MM.1S (cell line): ENCODE measurements around the gene KLHDC3.
A peak's percentile ranks its signal among the peaks of the same experiment; 100 is the strongest.

ENCODE experiments used
- DNase-seq: peaks from one replicate; pipeline ENCODE4 v3.0.0-alpha.2; 2015
- H2AFZ ChIP-seq: fragments of 300-600 bp; sonication (generic); 2 replicates; pipeline ENCODE4 v1.6.0; 2016; ENCODE audit warnings: antibody characterized with exemption, low read length
- H3F3A ChIP-seq: fragments of 300-600 bp; sonication (generic); 2 replicates; pipeline ENCODE4 v1.6.1; 2016; ENCODE audit warnings: mild to moderate bottlenecking, antibody characterized with exemption, low read length, moderate library complexity, mixed read lengths; ENCODE audit not compliant: insufficient read depth
- H3K27ac ChIP-seq: fragments of 300-600 bp; sonication (generic); 2 replicates; pipeline ENCODE4 v1.5.1; 2016; ENCODE audit warnings: mild to moderate bottlenecking, low read length
- H3K27me3 ChIP-seq: fragments of 300-600 bp; sonication (generic); replicated peaks from 2 replicates; pipeline ENCODE4 v1.6.0; 2016; ENCODE audit warnings: low read length; ENCODE audit not compliant: insufficient read depth
- H3K36me3 ChIP-seq: fragments of 300-600 bp; sonication (generic); replicated peaks from 2 replicates; pipeline ENCODE4 v1.6.1; 2016; ENCODE audit warnings: mild to moderate bottlenecking, low read length, mixed read lengths; ENCODE audit not compliant: insufficient read depth
- H3K4me1 ChIP-seq: fragments of 300-600 bp; sonication (generic); 2 replicates; pipeline ENCODE4 v1.6.1; 2016; ENCODE audit warnings: low read length, mixed read lengths
- H3K4me2 ChIP-seq: fragments of 300-600 bp; sonication (generic); 2 replicates; pipeline ENCODE4 v1.6.0; 2016; ENCODE audit warnings: low read depth, low read length
- H3K4me3 ChIP-seq: fragments of 300-600 bp; sonication (generic); 2 replicates; pipeline ENCODE4 v1.5.1; 2016; ENCODE audit warnings: low read length, mixed read lengths
- H3K79me2 ChIP-seq: fragments of 300-600 bp; sonication (generic); 2 replicates; pipeline ENCODE4 v1.6.1; 2016; ENCODE audit warnings: mixed run types, low read length, mixed read lengths
- H3K9ac ChIP-seq: fragments of 300-600 bp; sonication (generic); 2 replicates; pipeline ENCODE4 v1.6.1; 2016; ENCODE audit warnings: low read length, mixed read lengths
- H3K9me2 ChIP-seq: fragments of 300-600 bp; sonication (generic); replicated peaks from 2 replicates; pipeline ENCODE4 v1.6.1; 2016; ENCODE audit warnings: mild to moderate bottlenecking, low read length, mixed read lengths; ENCODE audit not compliant: insufficient read depth
- H3K9me3 ChIP-seq: fragments of 300-600 bp; sonication (generic); replicated peaks from 2 replicates; pipeline ENCODE4 v1.6.1; 2016; ENCODE audit warnings: mild to moderate bottlenecking, low read length, mixed read lengths; ENCODE audit not compliant: insufficient read depth
- H4K20me1 ChIP-seq: fragments of 300-600 bp; sonication (generic); 2 replicates; pipeline ENCODE4 v1.6.1; 2016; ENCODE audit warnings: mild to moderate bottlenecking, low read length, moderate library complexity, mixed read lengths; ENCODE audit not compliant: insufficient read depth
- CTCF ChIP-seq: fragments of 300-600 bp; sonication (generic); IDR thresholded peaks from 2 replicates; pipeline ENCODE4 v1.5.1; 2016; ENCODE audit warnings: antibody characterized with exemption, low read length, mixed read lengths
- EZH2 ChIP-seq: fragments of 300-600 bp; sonication (generic); optimal IDR thresholded peaks from 2 replicates; pipeline ENCODE3; 2017; ENCODE audit warnings: low read depth, mild to moderate bottlenecking, antibody characterized with exemption, low read length, mixed read lengths
- EZH2phosphoT487 ChIP-seq: fragments of 300-600 bp; sonication (generic); IDR thresholded peaks from 2 replicates; pipeline ENCODE4 v1.6.1; 2018; ENCODE audit warnings: antibody characterized with exemption, low read length

Gene KLHDC3

GRCh38 chr6:43012364-43012763 is 1.7 kb upstream of the KLHDC3 start:
- peak overlapping the region; percentile 96 for H3K4me3 ChIP-seq
- no peaks in the 10 kb centered on the region; the same call in 1 of the 2 replicates for H3K36me3 ChIP-seq
- H3K9me2 ChIP-seq: no peaks in the 10 kb centered on the region
- H3K4me1 ChIP-seq: peaks cover 9% of the 10 kb centered on the region; the same call in 1 of the 2 replicates
- H2AFZ ChIP-seq: no peak overlapping the region
- H3F3A ChIP-seq: no peaks in the 10 kb centered on the region
- peaks cover 54% of the 10 kb centered on the region for H3K79me2 ChIP-seq
- no peak overlapping the region for H3K27ac ChIP-seq
- TF ChIP-seq EZH2 (no peak), CTCF (no peak), EZH2phosphoT487 (no peak)
- peak overlapping the region; percentile 84; the same call in 1 of the 2 replicates for H3K9ac ChIP-seq
- peak overlapping the region; percentile 99 for H3K4me2 ChIP-seq
- H3K27me3 ChIP-seq: no peaks in the 10 kb centered on the region
- no peak for DNase-seq
- H4K20me1 ChIP-seq: no peaks in the 10 kb centered on the region
- no peaks in the 10 kb centered on the region for H3K9me3 ChIP-seq

GRCh38 chr6:43013097-43013842 is 779 bp upstream of the KLHDC3 start:
- H3K36me3 ChIP-seq: no peaks in the 10 kb centered on the region; the same call in 1 of the 2 replicates
- H3K9me2 ChIP-seq: no peaks in the 10 kb centered on the region
- no peak for TF ChIP-seq CTCF
- no peak for TF ChIP-seq EZH2
- TF ChIP-seq EZH2phosphoT487: no peak
- H3K9ac ChIP-seq: peak overlapping the region; percentile 84
- peak overlapping the region; percentile 96 for H3K4me3 ChIP-seq
- peak overlapping the region; percentile 97 for H2AFZ ChIP-seq
- no peak for DNase-seq
- H3K27ac ChIP-seq: no peak overlapping the region
- H4K20me1 ChIP-seq: no peaks in the 10 kb centered on the region
- H3F3A ChIP-seq: no peaks in the 10 kb centered on the region
- H3K9me3 ChIP-seq: no peaks in the 10 kb centered on the region
- peak overlapping the region; percentile 99 for H3K4me2 ChIP-seq
- no peaks in the 10 kb centered on the region for H3K27me3 ChIP-seq
- peaks cover 9% of the 10 kb centered on the region; the same call in 1 of the 2 replicates for H3K4me1 ChIP-seq
- H3K79me2 ChIP-seq: peaks cover 58% of the 10 kb centered on the region

GRCh38 chr6:43014434-43014909 is 423 bp downstream of the KLHDC3 start:
- Histone ChIP-seq H2AFZ (peak overlapping the region; percentile 42; the same call in 1 of the 2 replicates), H4K20me1 (no peaks in the 10 kb centered on the region), H3K4me1 (peaks cover 9% of the 10 kb centered on the region; the same call in 1 of the 2 replicates), H3K79me2 (peaks cover 58% of the 10 kb centered on the region), H3K4me2 (peak overlapping the region; percentile 93), H3K9me2 (no peaks in the 10 kb centered on the region), H3K36me3 (no peaks in the 10 kb centered on the region; the same call in 1 of the 2 replicates), H3K27me3 (no peaks in the 10 kb centered on the region), H3K9me3 (no peaks in the 10 kb centered on the region), H3F3A (no peaks in the 10 kb centered on the region), H3K4me3 (peak overlapping the region; percentile 96), H3K9ac (peak overlapping the region; percentile 78), H3K27ac (no peak overlapping the region; the same call in 1 of the 2 replicates)
- TF ChIP-seq CTCF (no peak), EZH2phosphoT487 (no peak), EZH2 (no peak)
- DNase-seq: no peak
